GM12865 (cell line): ENCODE results near the gene GAB1.

Source experiments
- DNase-seq: peaks from one replicate; pipeline ENCODE4 v3.0.0; 2010; ENCODE audit warnings: low read depth
- H3K4me3 ChIP-seq: 2 replicates; pipeline ENCODE4 v1.5.1; 2011; ENCODE audit warnings: mild to moderate bottlenecking, low read depth, low read length, control low read depth
- CTCF ChIP-seq: IDR thresholded peaks from 2 replicates; pipeline ENCODE4 v1.5.1; 2011; ENCODE audit warnings: low read length, control low read depth, low read depth, inconsistent platforms; ENCODE audit not compliant: insufficient read depth; ENCODE audit errors: missing control alignments

Gene GAB1

GRCh38 chr4:143437937-143438336, 101.3 kb downstream of the GAB1 start:
- no peak overlapping the region for H3K4me3 ChIP-seq
- DNase-seq = no peak
- no peak for TF ChIP-seq CTCF

GRCh38 chr4:143438710-143439109, 102.0 kb downstream of the GAB1 start:
- H3K4me3 ChIP-seq = no peak overlapping the region
- DNase-seq = no peak
- no peak for TF ChIP-seq CTCF

- no peak for DNase-seq
- no peak overlapping the region for H3K4me3 ChIP-seq
- TF ChIP-seq CTCF = no peak
Measured at GRCh38 chr4:143441109-143441508, 104.4 kb downstream of the GAB1 start.

- no peak for DNase-seq
- no peak for TF ChIP-seq CTCF
- H3K4me3 ChIP-seq = no peak overlapping the region
Measured at GRCh38 chr4:143441678-143442077, 105.0 kb downstream of the GAB1 start.

GRCh38 chr4:143443728-143444127, 107.1 kb downstream of the GAB1 start:
- no peak for TF ChIP-seq CTCF
- DNase-seq = no peak
- H3K4me3 ChIP-seq = no peak overlapping the region

GRCh38 chr4:143451186-143451585, 114.5 kb downstream of the GAB1 start:
- no peak overlapping the region for H3K4me3 ChIP-seq
- DNase-seq = no peak

More at GRCh38 chr4:143451186-143451585, 114.5 kb downstream of the GAB1 start:
- TF ChIP-seq CTCF = no peak
